HG03103 (cell line): ENCODE results near the gene SMPDL3A.

ENCODE experiments used
- ATAC-seq: cut with Tn5 transposase; IDR thresholded peaks from one replicate; pipeline ENCODE4 v1.9.1; 2021; ENCODE audit warnings: low read depth; ENCODE audit not compliant: unreplicated experiment

The SMPDL3A gene

GRCh38 chr6:122845916-122846612, 57.0 kb downstream of the SMPDL3A start:
- no peak for ATAC-seq

GRCh38 chr6:122853259-122853995, 64.4 kb downstream of the SMPDL3A start:
- ATAC-seq = peak; percentile 92
